GM18870 (cell line): ENCODE results near the gene PRKAG2.

Experiments
- ATAC-seq: cut with Tn5 transposase; IDR thresholded peaks from one replicate; pipeline ENCODE4 v1.9.1; 2021; ENCODE audit warnings: moderate library complexity; ENCODE audit not compliant: unreplicated experiment

PRKAG2 gene

DNA sequence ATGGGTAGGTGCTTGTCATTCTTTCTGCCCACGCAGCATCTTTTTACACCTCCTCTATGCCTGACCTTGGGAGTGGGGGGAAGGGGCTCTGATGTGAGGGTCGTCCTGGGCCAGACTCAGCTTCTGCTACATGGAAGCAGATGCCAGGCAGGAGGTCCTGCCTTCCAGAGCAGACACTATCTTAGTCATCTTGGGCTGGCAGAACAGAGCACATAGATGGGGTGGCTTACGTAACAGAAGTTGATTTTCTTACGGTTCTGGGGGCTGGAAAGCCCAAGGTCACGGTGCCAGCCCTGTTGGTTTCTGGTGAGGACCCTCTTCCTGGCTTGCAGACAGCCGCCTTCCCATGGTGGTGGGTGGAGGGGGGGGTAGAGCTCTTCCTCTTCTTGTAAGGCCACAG is 159.0 kb downstream of the PRKAG2 start:
- no peak for ATAC-seq

DNA sequence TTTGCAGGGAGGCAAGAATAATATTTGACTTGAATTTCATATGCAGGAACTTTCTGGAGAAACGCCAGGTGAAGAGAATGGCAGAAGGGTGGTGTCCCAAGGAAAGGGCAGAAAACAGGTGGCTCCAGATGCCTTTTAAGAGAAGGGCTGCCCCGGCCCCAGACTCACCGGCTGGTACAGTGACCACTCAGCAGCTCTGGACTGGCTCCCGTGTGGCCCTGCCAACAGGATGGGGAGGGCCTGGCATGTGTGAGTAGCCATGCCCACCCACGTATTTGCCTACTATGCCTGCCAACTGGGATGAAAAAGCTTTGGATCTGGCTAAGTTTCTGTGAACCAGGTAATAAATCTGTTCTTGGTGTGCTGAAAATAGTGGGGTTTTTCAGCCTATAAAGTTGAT is 159.5 kb downstream of the PRKAG2 start:
- no peak for ATAC-seq

GRCh38 chr7:151716323-151716722 is 160.6 kb downstream of the PRKAG2 start:
- ATAC-seq: no peak

DNA sequence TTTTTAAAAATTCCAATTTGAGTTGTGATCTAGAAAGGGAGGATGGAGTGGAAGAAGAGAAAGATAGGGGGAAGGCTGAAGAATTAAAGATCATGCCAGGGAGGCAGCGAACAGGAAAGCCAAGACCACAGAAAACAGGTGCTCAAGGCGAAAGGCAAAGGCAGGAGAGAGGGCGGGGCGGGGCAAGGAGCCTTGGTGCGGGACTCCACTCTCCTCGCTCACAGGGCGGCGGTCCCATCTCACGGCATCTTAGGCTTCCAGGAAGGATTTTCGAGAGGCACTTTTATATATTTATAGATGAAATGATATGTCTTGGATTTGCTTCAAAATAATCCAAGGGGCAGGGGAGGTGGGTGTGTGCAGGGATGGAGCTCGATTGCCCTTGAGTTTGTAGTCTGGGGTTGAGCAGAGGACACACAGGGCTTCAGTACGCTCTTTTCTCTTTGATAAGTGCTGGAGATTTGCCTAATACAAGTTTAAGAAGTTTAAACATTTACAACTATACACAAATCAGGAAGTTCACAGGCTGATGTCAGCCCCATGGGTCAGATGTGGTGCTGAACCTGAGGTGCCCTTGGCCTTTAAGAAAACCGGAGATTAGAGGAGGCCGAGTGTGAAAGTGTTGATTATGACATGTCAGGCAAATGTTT is 161.1 kb downstream of the PRKAG2 start:
- no peak for ATAC-seq

- no peak for ATAC-seq
Observed at GRCh38 chr7:151714201-151714600, 162.7 kb downstream of the PRKAG2 start.

DNA sequence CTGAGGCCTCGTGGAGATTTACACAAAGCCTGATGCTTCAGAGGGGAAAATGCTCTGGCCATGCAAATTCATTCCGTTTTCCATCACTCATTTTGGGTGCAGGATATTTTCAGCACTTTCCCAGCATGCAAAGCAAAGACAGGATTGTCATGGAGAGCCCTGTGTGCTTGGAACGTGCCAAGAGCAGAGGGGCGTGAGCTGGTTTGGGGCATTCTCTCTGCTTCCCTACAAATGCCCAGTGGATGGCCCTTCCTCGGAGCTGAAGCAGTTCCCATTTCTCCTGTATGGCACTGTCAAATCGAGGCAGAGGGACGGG is 164.1 kb downstream of the PRKAG2 start:
- no peak for ATAC-seq

- no peak for ATAC-seq
Observed at GRCh38 chr7:151711906-151712809, 164.8 kb downstream of the PRKAG2 start.

GRCh38 chr7:151711435-151711872 is 165.5 kb downstream of the PRKAG2 start:
- no peak for ATAC-seq

GRCh38 chr7:151710646-151711434 is 166.1 kb downstream of the PRKAG2 start:
- ATAC-seq: no peak

DNA sequence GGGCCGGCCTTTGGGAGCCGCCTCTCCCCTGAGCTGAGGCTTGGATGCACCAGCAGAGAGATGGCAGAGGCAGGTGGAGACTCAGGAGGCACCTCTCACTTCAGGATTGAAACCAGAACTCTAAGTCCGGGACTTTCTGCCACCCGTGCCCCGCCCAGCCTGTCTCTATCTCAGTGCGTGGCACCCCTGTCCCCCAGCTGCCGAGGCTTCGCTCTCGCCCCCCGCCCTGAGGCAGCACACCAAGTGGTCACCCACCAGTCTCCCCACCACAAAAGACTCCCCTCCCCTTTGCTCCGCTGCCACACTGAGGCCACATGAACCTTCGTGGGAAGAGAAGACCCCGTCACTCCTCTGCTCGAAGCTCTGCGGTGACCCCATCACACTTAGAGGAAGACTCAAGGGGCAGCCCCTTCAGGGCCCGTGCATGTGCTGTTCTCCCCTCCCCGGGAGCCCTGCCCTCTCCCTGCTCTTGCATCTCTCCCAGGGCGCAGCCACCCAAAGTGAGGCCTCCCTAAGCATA is 166.7 kb downstream of the PRKAG2 start:
- no peak for ATAC-seq

DNA sequence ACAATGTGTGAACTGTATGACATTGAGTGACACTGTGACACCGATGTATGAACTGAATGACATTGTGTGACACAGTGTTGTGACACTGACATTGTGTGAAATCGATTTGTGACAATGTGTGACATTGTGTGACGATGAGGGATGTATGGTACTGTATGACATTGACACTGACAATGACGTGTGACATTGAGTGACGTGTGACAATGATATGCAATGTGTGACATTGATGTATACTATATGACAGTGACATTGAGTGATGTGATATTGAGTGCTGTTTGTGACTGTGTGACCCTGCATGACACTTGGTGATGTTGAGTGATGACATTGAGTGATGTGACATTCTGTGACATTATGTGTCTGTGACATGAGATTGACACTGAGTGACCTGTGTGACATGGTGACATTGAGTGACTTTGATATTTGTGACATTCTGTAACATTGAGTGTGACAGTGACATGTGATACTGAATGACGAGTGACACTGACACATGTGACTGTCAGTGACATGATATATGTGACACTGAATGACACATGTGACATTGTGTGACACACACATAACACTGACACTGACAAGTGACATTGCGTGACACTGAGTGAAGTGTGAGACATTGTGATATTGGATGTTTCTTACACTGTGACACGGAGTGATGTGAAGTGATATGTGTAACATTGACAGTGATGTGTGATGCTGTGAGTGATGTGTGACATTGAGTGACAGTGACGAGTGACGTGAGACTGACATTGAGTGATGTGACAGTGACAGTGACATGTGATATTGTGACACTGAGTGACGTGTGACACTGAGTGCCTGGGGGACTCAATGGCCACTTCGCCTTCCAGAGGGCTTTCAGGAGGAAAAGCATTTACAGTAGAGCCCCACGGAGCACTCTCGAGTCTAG is 167.5 kb downstream of the PRKAG2 start:
- ATAC-seq: no peak

- ATAC-seq: no peak
Observed at GRCh38 chr7:151708610-151709009, 168.3 kb downstream of the PRKAG2 start.

GRCh38 chr7:151707757-151708156 is 169.2 kb downstream of the PRKAG2 start:
- ATAC-seq: no peak

- no peak for ATAC-seq
Observed at GRCh38 chr7:151707105-151707469, 169.8 kb downstream of the PRKAG2 start.

DNA sequence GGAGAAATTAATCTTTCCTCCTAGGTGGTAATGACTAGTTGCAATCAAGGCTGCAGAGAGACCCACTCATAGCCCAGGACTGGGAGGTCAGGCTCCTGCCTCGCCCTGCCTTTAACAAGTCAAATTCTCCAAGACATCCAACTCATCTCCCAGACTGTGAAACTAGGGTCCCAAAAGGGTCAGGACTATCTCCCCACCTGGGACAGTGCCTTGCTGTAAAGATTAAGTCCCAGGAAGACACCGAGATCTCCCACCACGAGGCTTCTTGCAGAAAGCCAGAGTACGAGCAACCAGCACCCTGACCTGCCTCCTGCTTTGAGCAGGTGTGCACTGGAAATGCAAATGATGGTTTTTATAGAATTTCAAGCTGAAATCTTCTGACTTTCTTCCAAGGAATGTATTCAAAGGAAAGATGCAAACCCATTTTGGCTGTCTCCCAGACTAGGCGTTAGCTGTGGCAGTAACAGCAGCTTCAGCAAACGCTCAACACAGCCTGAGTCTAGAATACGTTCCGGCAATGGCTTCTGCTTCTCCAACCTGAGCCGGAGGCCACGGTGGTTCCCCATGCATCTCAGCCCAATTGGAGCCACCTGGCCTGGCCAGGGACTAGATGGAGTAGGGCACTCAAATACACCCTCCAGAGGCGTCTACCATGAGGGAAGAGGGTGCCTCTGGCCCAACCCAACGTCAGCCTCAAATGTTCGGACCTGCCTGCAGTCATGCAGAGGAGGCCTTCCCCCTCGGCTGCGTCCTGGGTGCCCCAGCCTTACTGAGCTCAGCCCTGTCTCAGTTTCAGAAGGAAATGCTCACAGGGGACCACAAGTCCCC is 170.4 kb downstream of the PRKAG2 start:
- ATAC-seq: no peak

DNA sequence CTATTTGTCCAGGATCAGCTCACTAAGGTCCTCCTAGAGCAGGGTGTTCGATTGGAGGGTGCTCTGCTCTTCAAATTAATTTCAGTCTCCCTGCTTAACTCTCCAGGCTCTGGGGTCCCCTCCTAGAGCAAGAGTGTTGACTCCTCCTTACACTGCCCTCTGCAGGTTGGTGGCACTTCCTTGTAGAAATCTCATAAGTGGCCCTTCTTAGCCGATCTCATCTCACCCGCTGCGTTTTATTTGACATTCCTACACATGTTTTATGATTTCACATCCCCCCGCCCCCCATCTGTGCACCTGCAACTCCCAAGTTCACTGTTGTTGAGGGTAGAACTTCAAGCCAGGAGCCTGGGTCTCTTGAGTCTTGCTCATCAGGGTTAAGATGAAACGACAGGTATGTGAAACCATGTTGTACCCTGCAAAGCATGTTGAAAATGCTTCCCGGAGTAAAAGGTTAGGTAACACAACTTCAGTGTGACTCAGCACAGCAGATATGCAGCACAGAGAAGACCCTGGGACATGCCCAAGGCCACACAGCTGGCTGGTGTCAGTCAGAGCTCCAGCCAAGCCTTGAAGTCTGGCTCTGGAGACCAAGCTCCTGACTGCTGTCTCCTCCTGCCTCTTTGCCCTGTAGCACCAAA is 171.2 kb downstream of the PRKAG2 start:
- no peak for ATAC-seq

DNA sequence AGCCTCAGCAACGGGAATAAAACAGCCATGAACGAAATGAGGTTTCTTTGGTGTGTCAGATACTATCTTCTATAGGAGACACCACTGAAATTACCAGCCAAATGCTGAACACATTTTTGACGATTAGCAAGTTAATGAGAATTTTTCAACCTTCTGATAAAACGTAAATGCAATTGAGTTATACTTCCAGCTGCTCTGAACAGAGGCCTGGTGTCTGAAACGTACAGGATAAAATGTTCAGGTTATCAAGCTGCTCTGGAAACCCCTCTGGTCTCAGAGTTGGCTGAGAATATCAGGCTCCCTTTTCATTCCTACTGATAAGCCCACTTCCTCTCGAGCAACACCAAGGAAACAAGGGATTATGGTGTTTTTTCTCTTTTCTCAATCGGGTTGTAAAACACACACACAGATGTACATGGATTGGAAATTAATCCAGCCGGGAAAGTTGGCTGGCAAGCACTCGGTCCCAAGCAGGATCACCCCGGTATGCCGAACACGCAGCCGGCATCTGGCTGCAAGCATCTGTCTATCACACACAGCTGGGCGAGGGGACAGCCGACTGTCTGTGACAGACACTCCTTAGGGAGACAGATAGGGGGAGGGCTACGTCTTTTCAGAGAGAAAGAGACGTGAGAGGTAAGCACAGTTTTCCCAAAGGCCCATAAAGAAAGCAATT is 171.8 kb downstream of the PRKAG2 start:
- ATAC-seq: no peak

- no peak for ATAC-seq
Observed at GRCh38 chr7:151704299-151704959, 172.5 kb downstream of the PRKAG2 start.
